Measurements from ENCODE around the gene MUC15. TPM values are rescaled to one million over a fixed set of nuclear protein-coding genes. Genes with fewer than 3 reads are reported as not detected.

MUC15 gene
- total and polyA plus RNA-seq, 10 of the 15 experiments (the other 5 are each of a cell fraction or from before 2014, with no cell fraction given), result 0.03 to 0.86 (median 0.09) TPM; not detected in 6

DNA sequence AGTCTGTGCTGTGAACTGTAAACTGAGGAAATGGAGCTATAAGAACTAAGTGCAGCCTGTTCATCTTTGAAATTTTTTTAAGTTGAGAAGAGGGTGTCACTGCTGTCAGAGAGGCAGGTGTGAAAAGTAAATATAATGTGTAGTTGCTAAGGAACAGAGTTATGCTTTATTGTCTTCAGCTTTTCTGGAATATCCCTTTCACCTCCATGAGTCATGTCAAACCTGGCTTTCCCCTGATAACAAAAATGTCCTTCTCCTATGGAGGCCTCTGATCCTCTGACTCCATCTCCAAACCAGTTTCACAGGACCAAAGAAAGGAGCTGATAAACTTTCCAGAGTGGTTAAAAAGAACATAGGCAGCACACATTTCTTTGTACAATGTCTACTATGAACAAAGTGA is 12.8 kb upstream of the MUC15 start:
- Histone ChIP-seq H3K9ac (ENCODE audit: control insufficient read depth, insufficient read depth, low read length) (no peak overlapping the region), H3K27me3 (replicated peaks in 1 of 2; ENCODE audit: control insufficient read depth in 2 of 2, insufficient read depth in 2 of 2, low read length in 1 of 2) (no peaks in the 10 kb centered on the region), H3K4me2 (ENCODE audit: control insufficient read depth, insufficient read depth) (no peak overlapping the region), H2AFZ (ENCODE audit: control insufficient read depth, low read depth, low read length) (no peak overlapping the region), H3K36me3 (ENCODE audit: control insufficient read depth in 2 of 2, insufficient read depth in 2 of 2, low read length in 1 of 2) (no peaks in the 10 kb centered on the region), H4K20me1 (ENCODE audit: control insufficient read depth, insufficient read depth) (no peaks in the 10 kb centered on the region), H3K4me1 (ENCODE audit: control insufficient read depth, insufficient read depth, low read length) (no peaks in the 10 kb centered on the region), H3K4me3 (no peak overlapping the region), H3K27ac (ENCODE audit: control insufficient read depth, insufficient read depth) (no peak overlapping the region), H3K79me2 (ENCODE audit: control insufficient read depth, insufficient read depth, low read length) (no peaks in the 10 kb centered on the region), H3K9me3 (replicated peaks; ENCODE audit: control insufficient read depth, insufficient read depth, low read length) (no peaks in the 10 kb centered on the region)
- TF ChIP-seq RUNX3 (IDR thresholded peaks at IDR 0.05; ENCODE audit: low read length), result no peak
- no peak for TF ChIP-seq GATAD2B (conservative IDR thresholded peaks at IDR 0.05; ENCODE audit: low read depth)
- TF ChIP-seq BACH1 (IDR thresholded peaks at IDR 0.05; ENCODE audit: borderline replicate concordance), result no peak
- TF ChIP-seq JUNB (IDR thresholded peaks at IDR 0.05), result no peak
- peak; percentile 49; the same call in 1 of the 2 replicates for TF ChIP-seq IKZF1 (conservative IDR thresholded peaks at IDR 0.05)
- peak; percentile 78 for TF ChIP-seq RELB (IDR thresholded peaks at IDR 0.05; ENCODE audit: low read depth)
- TF ChIP-seq, protein P1, sequence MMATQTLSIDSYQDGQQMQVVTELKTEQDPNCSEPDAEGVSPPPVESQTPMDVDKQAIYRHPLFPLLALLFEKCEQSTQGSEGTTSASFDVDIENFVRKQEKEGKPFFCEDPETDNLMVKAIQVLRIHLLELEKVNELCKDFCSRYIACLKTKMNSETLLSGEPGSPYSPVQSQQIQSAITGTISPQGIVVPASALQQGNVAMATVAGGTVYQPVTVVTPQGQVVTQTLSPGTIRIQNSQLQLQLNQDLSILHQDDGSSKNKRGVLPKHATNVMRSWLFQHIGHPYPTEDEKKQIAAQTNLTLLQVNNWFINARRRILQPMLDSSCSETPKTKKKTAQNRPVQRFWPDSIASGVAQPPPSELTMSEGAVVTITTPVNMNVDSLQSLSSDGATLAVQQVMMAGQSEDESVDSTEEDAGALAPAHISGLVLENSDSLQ (IDR thresholded peaks at IDR 0.05), result peak; percentile 18; the same call in 1 of the 2 replicates
- ATAC-seq, result peak; percentile 85
- RAD21 ChIA-PET (ENCODE audit: unreplicated experiment), result interaction anchor here (0.8 to 1.4 kb wide), 8 partner anchors 8 to 44 kb away, joined by 3 to 8 read pairs (median 5); no protein-coding TSS in a partner anchor
- SMC1A ChIA-PET (ENCODE audit: uncharacterized antibody, unreplicated experiment), result interaction anchor here (0.8 to 1.5 kb wide), 15 partner anchors 9 to 112 kb away, joined by 3 to 16 read pairs (median 3); partner anchors contain the start of gene MUC15
- no peak for DNase-seq (ENCODE audit: low read depth, low spot score)
- CTCF ChIA-PET, result interaction anchor here (1.0 to 1.4 kb wide), 2 partner anchors 27 to 57 kb away, joined by 3 to 4 read pairs; no protein-coding TSS in a partner anchor
- POLR2A ChIA-PET, result interaction anchor here (0.9 to 1.3 kb wide), 2 partner anchors 13 to 27 kb away, joined by 3 to 12 read pairs; partner anchors contain the start of gene MUC15
- intact Hi-C loops (cut with micrococcal nuclease; ENCODE audit: unreplicated experiment), result no loop called here
- no TSS peak for BruUV-seq (replicated peaks)
- no peak for FAIRE-seq
- in situ Hi-C loops (cut with MboI), result no loop called here
